Measurements from ENCODE around the gene TSR3.

DNA sequence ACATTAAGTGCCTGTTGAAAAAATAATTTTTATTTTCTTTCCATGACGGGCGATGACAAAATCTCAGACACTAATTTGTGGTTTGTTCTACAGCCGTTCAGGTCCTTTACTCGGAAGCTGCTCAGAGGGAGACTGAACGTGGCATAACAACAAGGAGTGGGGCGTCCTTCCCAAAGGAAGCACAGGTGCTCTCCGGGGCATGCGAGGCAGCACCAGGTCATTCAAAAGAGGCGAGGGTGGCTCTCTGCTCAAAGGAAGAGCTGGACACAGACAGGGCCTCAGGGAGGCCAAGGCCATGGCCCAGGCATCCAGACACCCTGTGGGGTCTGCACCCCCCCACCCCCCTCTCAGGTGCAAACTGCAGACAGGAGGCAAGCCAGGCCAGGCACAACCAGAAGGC is 46.7 kb upstream of the TSR3 start:
- TF ChIP-seq CTCF (IDR thresholded peaks at IDR 0.05), result no peak
- TF ChIP-seq POLR2A (IDR thresholded peaks at IDR 0.05), result no peak
- no peak for TF ChIP-seq EP300 (IDR thresholded peaks at IDR 0.05)

Measured in ovary (tissue), 3 donors.